Peyer's patch (tissue), 4 donors: ENCODE data around the gene BAD.

Experiments
- POLR2A ChIP-seq, 2 donors: fragments of 450-650 bp; IDR thresholded peaks; one replicate each; pipeline ENCODE4 v1.5.1; 2017; ENCODE audit warnings: antibody characterized with exemption in 2 of 2, mild to moderate bottlenecking in 2 of 2, moderate library complexity in 2 of 2
- TF ChIP-seq, protein P1 (sequence below), 6 experiments: fragments of 450-650 bp in 4 of 6; fragments of 200-600 bp in 2 of 6; sonication (generic) in 1 of 6; IDR thresholded peaks; one replicate each; pipeline ENCODE4 v1.5.1; 2017 to 2019; ENCODE audit warnings: antibody characterized with exemption in 6 of 6, mild to moderate bottlenecking in 3 of 6, moderate library complexity in 1 of 6

GRCh38 chr11:64285885-64286800, 1.7 kb upstream of the BAD start:
- TF ChIP-seq, protein P1, sequence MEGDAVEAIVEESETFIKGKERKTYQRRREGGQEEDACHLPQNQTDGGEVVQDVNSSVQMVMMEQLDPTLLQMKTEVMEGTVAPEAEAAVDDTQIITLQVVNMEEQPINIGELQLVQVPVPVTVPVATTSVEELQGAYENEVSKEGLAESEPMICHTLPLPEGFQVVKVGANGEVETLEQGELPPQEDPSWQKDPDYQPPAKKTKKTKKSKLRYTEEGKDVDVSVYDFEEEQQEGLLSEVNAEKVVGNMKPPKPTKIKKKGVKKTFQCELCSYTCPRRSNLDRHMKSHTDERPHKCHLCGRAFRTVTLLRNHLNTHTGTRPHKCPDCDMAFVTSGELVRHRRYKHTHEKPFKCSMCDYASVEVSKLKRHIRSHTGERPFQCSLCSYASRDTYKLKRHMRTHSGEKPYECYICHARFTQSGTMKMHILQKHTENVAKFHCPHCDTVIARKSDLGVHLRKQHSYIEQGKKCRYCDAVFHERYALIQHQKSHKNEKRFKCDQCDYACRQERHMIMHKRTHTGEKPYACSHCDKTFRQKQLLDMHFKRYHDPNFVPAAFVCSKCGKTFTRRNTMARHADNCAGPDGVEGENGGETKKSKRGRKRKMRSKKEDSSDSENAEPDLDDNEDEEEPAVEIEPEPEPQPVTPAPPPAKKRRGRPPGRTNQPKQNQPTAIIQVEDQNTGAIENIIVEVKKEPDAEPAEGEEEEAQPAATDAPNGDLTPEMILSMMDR (IDR thresholded peaks at IDR 0.05): no peak
- TF ChIP-seq POLR2A (IDR thresholded peaks at IDR 0.05): no peak
